CD4-positive, alpha-beta T cell treated with Interleukin-15 for 4 hours (primary cell): ENCODE results near the gene CD37.

Source experiments
- DNase-seq: peaks from one replicate; pipeline ENCODE4 v3.0.0-alpha.2; 2020; ENCODE audit warnings: low spot score

The CD37 gene

DNA sequence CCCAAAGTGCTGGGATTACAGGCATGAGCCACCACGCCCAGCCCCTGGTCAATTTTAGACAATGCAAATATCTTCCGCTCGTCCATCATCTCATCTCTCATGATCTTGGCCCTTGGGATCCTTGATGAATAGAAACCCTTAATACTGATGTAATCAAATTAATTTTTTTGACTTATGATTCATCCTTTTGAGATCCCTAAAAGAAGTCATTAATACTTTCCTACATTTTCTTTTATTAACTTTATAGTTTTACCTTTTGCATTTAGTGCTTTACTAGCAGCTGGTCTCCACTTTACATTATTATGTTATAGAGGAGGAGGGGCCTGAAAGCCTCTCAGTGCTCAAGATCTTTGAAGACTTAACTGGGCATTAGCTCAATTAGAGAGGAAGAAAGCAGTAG is 45.2 kb downstream of the CD37 start:
- DNase-seq: no peak

DNA sequence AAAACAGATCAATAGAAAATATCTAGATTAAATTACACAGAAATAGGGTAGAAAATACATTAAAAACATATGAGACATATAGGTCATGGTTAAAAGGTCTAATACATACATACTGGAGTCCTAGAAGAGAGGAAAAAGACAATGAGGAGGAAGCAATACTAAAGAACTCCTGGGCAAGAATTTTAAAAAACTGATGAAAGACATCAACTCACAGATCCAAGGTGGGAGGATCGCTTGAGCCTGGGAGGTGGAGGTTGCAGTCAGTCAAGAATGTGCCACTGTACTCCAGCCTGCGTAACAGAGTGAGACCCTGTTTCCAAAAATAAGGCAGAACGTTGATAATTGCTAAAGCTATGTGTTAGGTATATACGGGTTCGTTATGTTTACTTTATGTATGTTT is 47.4 kb downstream of the CD37 start:
- DNase-seq: no peak

DNA sequence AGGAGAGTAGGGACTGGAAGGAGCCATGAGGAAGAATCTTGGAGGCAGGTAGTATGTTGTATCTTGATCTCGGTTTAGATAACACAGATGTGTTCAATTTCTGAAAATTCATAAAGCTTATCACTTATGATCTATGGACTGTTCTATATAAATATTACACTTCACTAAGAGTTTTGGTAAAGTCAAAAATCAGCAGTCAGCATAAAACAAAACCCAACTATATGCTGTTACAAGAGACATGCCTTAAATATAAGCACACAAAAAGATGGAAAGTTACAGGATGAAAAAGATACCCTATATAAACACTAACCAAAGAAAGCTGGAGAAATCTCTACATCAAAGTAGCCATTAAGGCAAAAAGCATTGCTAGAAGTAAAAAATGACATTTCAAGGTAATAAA is 48.4 kb downstream of the CD37 start:
- no peak for DNase-seq

DNA sequence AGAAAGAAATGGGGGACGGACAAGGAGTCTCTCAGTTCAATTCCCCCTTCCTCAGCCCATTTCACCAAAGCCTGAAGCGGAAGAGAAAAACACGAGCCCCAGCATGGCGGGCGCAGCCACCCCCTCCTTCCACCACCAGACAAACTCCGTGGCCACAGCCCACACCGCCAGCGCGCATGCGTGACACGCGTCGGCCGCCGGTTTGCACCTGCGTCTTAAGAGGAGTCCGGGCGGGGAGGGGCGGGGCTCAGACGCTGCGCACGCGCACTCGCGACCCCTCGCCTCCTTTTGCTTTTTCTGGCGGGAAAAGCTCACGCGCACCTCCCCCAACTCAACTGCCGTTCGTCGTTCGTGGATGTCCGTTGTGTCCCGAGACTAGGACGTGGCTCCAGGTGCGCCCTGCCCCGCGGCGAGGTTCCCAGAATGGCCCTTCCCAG is 52.7 kb downstream of the CD37 start, which contains the start of gene KASH5:
Gene KASH5, plus strand, starts transcription at position 314 of the 437 bp plus-strand sequence. CDS start 2,635 bp downstream, outside the sequence.
- DNase-seq: peak; percentile 88

DNA sequence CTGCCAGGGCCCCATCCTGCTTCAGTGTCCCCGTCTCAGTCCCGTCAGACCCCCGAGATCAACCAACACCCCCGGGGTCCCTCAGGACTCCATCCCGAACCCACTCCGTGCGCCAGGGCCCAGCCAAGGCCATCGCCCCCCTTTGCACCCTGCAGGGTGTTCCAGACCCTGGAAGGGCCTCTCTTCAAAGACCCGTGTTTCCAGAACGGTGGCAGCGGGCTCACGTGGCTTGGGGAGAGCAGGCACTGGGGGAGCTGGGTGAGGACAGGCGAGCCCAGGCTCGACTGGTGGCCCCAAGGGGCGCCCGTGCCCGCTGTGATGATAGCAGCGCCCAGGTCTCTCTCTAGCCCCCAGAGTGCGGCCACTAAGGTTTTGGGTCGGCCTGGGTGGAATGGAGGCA is 54.2 kb downstream of the CD37 start:
- no peak for DNase-seq
